ENCODE data around the gene BMF. TPM values are rescaled to one million over a fixed set of nuclear protein-coding genes. Genes with fewer than 3 reads are reported as not detected.

The BMF gene
- total RNA-seq, 2 experiments from 2014 or later: 5.1 to 5.4 TPM

Other genes with a start within 250 kb of the BMF start
- under 1 TPM in 1 of 2 experiments, not detected in 1; 0.12 TPM for gene GPR176, start 188.6 kb downstream of the BMF start, total RNA-seq
- 10 to 100 TPM; 26.3 to 31.9 TPM for gene EIF2AK4, start 174.8 kb downstream of the BMF start, total RNA-seq
- gene SRP14, start 69.7 kb downstream of the BMF start, total RNA-seq: 100 to 1,000 TPM; 161 to 169 TPM
- gene BUB1B, start 52.2 kb upstream of the BMF start, total RNA-seq: 10 to 100 TPM; 62.3 to 70.6 TPM
- gene PAK6, start 130.2 kb upstream of the BMF start, total RNA-seq: under 1 TPM; 0.18 to 0.35 TPM
- not detected for gene ANKRD63, start 174.2 kb upstream of the BMF start, total RNA-seq
- gene PLCB2, start 199.1 kb upstream of the BMF start, total RNA-seq: 10 to 100 TPM; 40.8 to 43.6 TPM
- gene INAFM2, start 214.8 kb upstream of the BMF start, total RNA-seq: 10 to 100 TPM; 13.5 to 15.5 TPM
- under 1 TPM; 0.24 to 0.62 TPM for gene CCDC9B, start 232.1 kb upstream of the BMF start, total RNA-seq
- gene PHGR1, start 242.2 kb upstream of the BMF start, total RNA-seq: not detected
- gene DISP2, start 249.3 kb upstream of the BMF start, total RNA-seq: under 1 TPM; 0.08 to 0.14 TPM

All from activated naive CD8-positive, alpha-beta T cell treated with anti-CD3 and anti-CD28 coated beads for 36 hours (primary cell).